WI38 (cell line): ENCODE results near the gene EPHB1.
"Not testable (repeated sequence)": the region's sequence is repeated elsewhere in the genome, so short reads cannot be mapped to it uniquely, and the experiment has no call there.

Experiments used
- H3K4me3 ChIP-seq: 2 replicates; pipeline ENCODE4 v1.5.1; 2011; ENCODE audit warnings: low read depth, mild to moderate bottlenecking, control low read depth, low read length
- TF ChIP-seq, protein P1 (sequence below): IDR thresholded peaks from 2 replicates; pipeline ENCODE4 v1.5.1; 2012; ENCODE audit warnings: low read depth, mild to moderate bottlenecking, control low read depth, low read length

The EPHB1 gene

DNA sequence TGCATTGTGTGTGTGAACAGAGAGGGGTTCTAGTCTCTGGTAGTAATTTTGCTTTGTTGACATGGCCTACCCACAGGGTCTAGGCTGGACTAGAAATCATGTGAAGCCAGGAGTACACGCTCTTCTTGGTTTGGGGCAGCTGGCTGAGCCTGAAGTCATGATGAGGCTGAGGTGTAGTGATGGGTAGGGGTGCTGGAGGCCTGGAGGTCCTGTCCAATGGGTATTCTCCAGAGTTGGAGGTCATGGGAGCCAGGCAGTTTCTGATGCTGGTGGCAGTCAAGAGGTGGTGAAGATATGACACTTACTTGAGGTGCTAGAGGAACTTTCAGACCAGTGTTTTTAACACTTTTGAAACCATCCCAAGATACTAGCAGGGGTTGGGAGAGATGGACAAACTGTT lies 18.5 kb upstream of the EPHB1 start:
- no peak overlapping the region for H3K4me3 ChIP-seq
- TF ChIP-seq, protein P1, sequence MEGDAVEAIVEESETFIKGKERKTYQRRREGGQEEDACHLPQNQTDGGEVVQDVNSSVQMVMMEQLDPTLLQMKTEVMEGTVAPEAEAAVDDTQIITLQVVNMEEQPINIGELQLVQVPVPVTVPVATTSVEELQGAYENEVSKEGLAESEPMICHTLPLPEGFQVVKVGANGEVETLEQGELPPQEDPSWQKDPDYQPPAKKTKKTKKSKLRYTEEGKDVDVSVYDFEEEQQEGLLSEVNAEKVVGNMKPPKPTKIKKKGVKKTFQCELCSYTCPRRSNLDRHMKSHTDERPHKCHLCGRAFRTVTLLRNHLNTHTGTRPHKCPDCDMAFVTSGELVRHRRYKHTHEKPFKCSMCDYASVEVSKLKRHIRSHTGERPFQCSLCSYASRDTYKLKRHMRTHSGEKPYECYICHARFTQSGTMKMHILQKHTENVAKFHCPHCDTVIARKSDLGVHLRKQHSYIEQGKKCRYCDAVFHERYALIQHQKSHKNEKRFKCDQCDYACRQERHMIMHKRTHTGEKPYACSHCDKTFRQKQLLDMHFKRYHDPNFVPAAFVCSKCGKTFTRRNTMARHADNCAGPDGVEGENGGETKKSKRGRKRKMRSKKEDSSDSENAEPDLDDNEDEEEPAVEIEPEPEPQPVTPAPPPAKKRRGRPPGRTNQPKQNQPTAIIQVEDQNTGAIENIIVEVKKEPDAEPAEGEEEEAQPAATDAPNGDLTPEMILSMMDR, result no peak

DNA sequence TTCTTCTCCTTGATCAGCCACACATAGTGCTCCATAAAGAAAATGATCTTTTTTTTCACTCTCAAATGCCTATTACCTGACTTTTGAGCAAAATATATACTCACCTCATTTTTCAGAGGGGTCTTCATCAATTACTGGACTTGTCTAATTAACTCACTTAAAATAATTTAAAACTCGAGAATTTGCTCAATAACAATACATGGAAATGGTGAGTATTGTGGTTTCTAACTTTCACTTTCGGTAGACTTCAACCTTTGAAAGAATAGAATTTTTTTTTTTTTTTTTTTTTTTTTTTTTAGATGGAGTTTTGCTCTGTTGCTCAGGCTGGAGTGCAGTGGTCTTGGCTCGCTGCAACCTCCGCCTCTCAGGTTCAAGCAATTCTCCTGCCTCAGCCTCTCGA lies 17.7 kb upstream of the EPHB1 start:
- TF ChIP-seq, protein P1, result no peak

DNA sequence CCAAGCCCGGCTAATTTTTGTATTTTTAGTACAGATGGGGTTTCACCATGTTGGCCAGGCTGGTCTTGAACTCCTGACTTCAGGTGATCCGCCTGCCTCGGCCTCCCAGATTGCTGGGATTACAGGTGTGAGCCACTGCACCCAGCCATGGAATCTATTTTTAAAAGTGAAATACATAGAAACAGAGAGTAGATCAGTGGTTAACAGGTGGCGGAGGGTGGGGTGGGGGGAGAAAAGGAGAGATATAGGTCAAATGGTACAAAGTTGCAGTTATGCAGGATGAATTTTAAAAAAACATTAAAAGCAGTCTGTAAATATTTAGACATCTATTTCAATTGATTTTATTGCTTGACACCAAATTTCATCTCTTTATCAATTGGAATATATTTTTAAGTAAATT lies 6.8 kb upstream of the EPHB1 start:
- not testable (repeated sequence) for H3K4me3 ChIP-seq

More for the DNA sequence above, 17.7 kb upstream of the EPHB1 start:
- no peak overlapping the region for H3K4me3 ChIP-seq

DNA sequence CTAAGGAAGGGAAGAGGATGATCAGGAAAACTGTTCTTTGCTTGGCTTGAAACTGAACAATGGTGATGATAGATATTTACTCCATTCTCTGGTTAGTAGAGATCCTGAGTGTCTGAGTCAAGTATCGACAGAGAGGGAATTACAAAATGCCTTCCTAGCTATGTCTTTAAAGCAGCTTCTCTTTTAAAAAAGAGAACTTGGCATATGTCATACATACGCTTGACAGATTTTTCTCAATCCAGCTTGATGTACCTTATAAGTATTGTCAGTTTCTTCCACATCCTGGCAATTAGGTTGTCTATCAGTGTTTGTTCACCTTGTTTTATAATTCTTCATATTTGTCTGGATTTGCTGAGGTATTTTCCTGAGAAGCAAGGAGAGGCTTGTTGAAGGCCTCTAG lies 5.0 kb upstream of the EPHB1 start:
- TF ChIP-seq, protein P1, result no peak
- H3K4me3 ChIP-seq, result no peak overlapping the region

DNA sequence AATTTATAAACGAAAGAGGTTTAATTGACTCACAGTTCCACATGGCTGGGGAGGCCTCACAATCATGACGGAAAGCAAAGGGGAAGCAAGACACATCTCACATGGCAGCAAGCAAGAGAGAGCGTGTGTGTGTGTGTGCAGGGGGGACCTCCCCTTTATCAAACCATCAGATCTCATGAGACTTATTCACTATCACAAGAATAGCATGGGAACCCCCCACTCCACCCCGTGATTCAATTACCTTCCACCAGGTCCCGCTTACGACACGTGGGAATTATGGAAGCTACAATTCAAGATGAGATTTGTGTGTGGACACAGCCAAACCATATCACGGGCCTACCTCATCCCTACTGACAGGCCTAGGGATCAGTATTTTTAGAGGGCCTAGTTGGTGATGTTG lies 3.1 kb upstream of the EPHB1 start:
- TF ChIP-seq, protein P1, result no peak
- H3K4me3 ChIP-seq, result no peak overlapping the region

DNA sequence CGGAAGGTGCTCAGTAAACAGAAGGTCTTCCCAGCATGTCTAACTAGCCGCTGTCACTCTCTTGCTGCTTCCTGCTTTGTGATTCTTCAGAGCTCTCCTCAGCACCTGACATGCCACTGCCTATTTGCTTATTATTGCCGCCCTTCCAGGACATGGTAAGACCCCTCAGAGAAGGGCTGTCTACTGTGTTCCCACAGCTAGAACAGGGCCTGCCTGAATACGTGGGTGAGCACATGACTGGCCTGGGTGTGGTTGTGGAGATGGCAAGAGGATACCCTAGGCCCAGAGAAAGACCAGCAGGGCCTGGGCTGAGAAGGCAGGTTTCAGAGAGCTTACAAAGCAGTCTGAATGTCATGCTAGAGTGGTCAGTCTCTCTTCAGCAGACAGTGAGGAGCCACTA lies 2.4 kb upstream of the EPHB1 start:
- TF ChIP-seq, protein P1, result no peak
- no peak overlapping the region for H3K4me3 ChIP-seq

DNA sequence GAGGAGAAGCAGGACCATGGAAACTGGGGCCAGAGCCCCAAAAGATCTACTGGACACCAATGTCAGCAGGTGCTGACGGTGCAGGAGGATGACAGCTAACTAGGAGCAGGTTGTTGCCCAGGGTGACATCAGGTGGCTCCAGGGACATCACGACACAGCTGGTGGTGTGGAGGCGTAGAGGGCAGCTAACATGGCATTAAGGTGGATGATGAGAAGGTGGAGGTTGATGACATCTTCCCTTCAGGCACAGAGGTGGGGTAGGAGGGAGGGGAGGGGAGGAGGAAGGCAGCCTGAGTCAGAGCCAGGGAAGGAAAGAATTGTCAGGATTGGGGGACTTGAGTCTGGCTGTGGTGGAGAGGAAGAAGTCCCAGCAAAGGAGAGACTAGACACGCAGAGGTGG lies 1.5 kb upstream of the EPHB1 start:
- no peak overlapping the region for H3K4me3 ChIP-seq
- TF ChIP-seq, protein P1, result no peak

DNA sequence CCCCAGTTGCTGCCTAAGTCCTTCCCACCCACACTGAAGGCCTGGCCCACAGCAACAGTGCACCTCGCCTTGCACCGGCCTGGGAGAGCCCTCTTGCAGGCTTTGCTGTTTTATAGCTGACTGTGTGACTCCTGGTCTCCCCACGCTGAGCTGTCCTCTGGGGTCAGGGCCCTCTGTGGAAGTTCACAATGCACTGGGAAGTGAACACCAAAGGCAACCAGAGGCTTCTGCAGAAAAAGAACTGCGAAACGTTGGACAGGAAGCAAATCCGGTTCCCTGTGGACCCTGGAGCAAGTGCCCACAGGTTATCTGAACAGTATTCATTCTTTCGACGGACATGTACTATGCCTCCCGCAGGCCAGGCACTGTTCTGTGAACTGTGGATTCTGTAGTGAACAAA lies 737 bp upstream of the EPHB1 start:
- H3K4me3 ChIP-seq, result no peak overlapping the region
- TF ChIP-seq, protein P1, result no peak
